HG03135 (cell line): Measurements from ENCODE around the gene AKR7A2.
"Not testable (repeated sequence)": the region's sequence is repeated elsewhere in the genome, so short reads cannot be mapped to it uniquely, and the experiment has no call there.

Experiments
- ATAC-seq: cut with Tn5 transposase; IDR thresholded peaks from one replicate; pipeline ENCODE4 v1.9.1; 2021; ENCODE audit warnings: mild to moderate bottlenecking, moderate library complexity; ENCODE audit not compliant: unreplicated experiment

AKR7A2 gene

GRCh38 chr1:19268445-19268844 is 43.5 kb downstream of the AKR7A2 start:
- no peak for ATAC-seq

- no peak for ATAC-seq
Measured at GRCh38 chr1:19262744-19263143, 49.2 kb downstream of the AKR7A2 start.

- ATAC-seq, result no peak
Measured at GRCh38 chr1:19262047-19262446, 49.9 kb downstream of the AKR7A2 start.

GRCh38 chr1:19260211-19261138 is 51.5 kb downstream of the AKR7A2 start:
- ATAC-seq, result no peak

GRCh38 chr1:19258353-19258752 is 53.6 kb downstream of the AKR7A2 start:
- ATAC-seq, result no peak

GRCh38 chr1:19257178-19257914 is 54.6 kb downstream of the AKR7A2 start:
- no peak for ATAC-seq

GRCh38 chr1:19256301-19256700 is 55.6 kb downstream of the AKR7A2 start:
- not testable (repeated sequence) for ATAC-seq

- ATAC-seq, result no peak
Measured at GRCh38 chr1:19255288-19255687, 56.7 kb downstream of the AKR7A2 start.

- no peak for ATAC-seq
Measured at GRCh38 chr1:19254416-19254815, 57.5 kb downstream of the AKR7A2 start.
